AG04450 (cell line): Measurements from ENCODE around the gene CENPF. TPM values are rescaled to one million over a fixed set of nuclear protein-coding genes. Genes with fewer than 3 reads are reported as not detected.
"Not testable (repeated sequence)": the region's sequence is repeated elsewhere in the genome, so short reads cannot be mapped to it uniquely, and the experiment has no call there.

Experiments used
- CTCF ChIA-PET: fragments of 300-600, 350-600 bp; formaldehyde crosslinking; extraction: SDS; loops from one replicate; lab custom pipeline; 2022; ENCODE audit warnings: antibody characterized with exemption, inconsistent platforms; lab: Charles Lee
- POLR2A ChIA-PET: fragments of 350-600 bp; formaldehyde crosslinking; extraction: SDS; loops from one replicate; lab custom pipeline; 2021; ENCODE audit warnings: antibody characterized with exemption, inconsistent platforms; lab: Yijun Ruan, JAX
- DNase-seq: peaks from one replicate; pipeline ENCODE4 v3.0.0-alpha.2; 2011; ENCODE audit warnings: low read depth, low spot score
- H3K27ac ChIP-seq: one replicate; pipeline ENCODE4 v1.5.1; 2012; ENCODE audit warnings: low read depth, low read length, control low read depth
- H3K27me3 ChIP-seq: one replicate; pipeline ENCODE4 v1.6.0; 2012; ENCODE audit warnings: low read length; ENCODE audit not compliant: control insufficient read depth, insufficient read depth
- H3K4me3 ChIP-seq: 2 replicates; pipeline ENCODE4 v1.5.1; 2011; ENCODE audit warnings: mild to moderate bottlenecking, low read depth, low read length, control low read depth
- H3K9me3 ChIP-seq: 2 replicates; pipeline ENCODE4 v1.5.1; 2012; ENCODE audit warnings: low read length; ENCODE audit not compliant: control insufficient read depth, insufficient read depth
- CTCF ChIP-seq: IDR thresholded peaks from 2 replicates; pipeline ENCODE4 v1.5.1; 2011; ENCODE audit warnings: low read depth, low read length, control low read depth, inconsistent platforms
- polyA plus RNA-seq: library from polyadenylated mRNA; depleted of rRNA; stranded (reverse); fragments of >200 nt; gene quantifications from 2 replicates; pipeline ENCODE4 v1.2.3, GENCODE V29; 2011

Gene CENPF
- polyA plus RNA-seq, 1 experiment, result 17.5 TPM

GRCh38 chr1:214666674-214667073, 63.7 kb downstream of the CENPF start:
- Histone ChIP-seq H3K9me3 (no peaks in the 10 kb centered on the region), H3K4me3 (no peak overlapping the region), H3K27ac (no peak overlapping the region), H3K27me3 (no peaks in the 10 kb centered on the region)
- DNase-seq, result no peak
- TF ChIP-seq CTCF, result no peak
- ChIA-PET CTCF (interaction anchor here (0.9 to 1.1 kb wide), 2 partner anchors 29 to 480 kb away, joined by 3 read pairs; no protein-coding TSS in a partner anchor), POLR2A (no interaction called here)

- H3K27me3 ChIP-seq, result no peaks in the 10 kb centered on the region
- H3K27ac ChIP-seq, result peak overlapping the region; percentile 41
- DNase-seq, result no peak
- ChIA-PET CTCF (no interaction called here), POLR2A (no interaction called here)
- no peaks in the 10 kb centered on the region for H3K9me3 ChIP-seq
- no peak for TF ChIP-seq CTCF
- no peak overlapping the region for H3K4me3 ChIP-seq
Observed at GRCh38 chr1:214670098-214670497, 67.1 kb downstream of the CENPF start.

GRCh38 chr1:214673029-214673428, 70.0 kb downstream of the CENPF start:
- H3K27ac ChIP-seq, H3K4me3 ChIP-seq, POLR2A ChIA-PET, H3K9me3 ChIP-seq, DNase-seq, H3K27me3 ChIP-seq, CTCF ChIA-PET: not testable (repeated sequence)

- POLR2A ChIA-PET, result no interaction called here
- H3K27me3 ChIP-seq, result no peaks in the 10 kb centered on the region
- TF ChIP-seq CTCF, result no peak
Observed at GRCh38 chr1:214673576-214673975, 70.6 kb downstream of the CENPF start.

GRCh38 chr1:214675524-214675923, 72.5 kb downstream of the CENPF start:
- POLR2A ChIA-PET, H3K27me3 ChIP-seq, CTCF ChIA-PET, H3K9me3 ChIP-seq, H3K4me3 ChIP-seq, H3K27ac ChIP-seq, DNase-seq: not testable (repeated sequence)

More at GRCh38 chr1:214673576-214673975, 70.6 kb downstream of the CENPF start:
- CTCF ChIA-PET, result no interaction called here
- Histone ChIP-seq H3K9me3 (no peaks in the 10 kb centered on the region), H3K4me3 (no peak overlapping the region), H3K27ac (no peak overlapping the region)
- DNase-seq, result no peak

GRCh38 chr1:214676747-214677146, 73.8 kb downstream of the CENPF start:
- no peak for DNase-seq
- H3K27ac ChIP-seq, result no peak overlapping the region
- H3K9me3 ChIP-seq, result no peaks in the 10 kb centered on the region
- no peaks in the 10 kb centered on the region for H3K27me3 ChIP-seq
- ChIA-PET CTCF (interaction anchor here (0.7 to 1.3 kb wide), 2 partner anchors 17 to 469 kb away, joined by 3 read pairs; no protein-coding TSS in a partner anchor), POLR2A (interaction anchor here (0.6 kb wide), 1 partner anchor 201 kb away, joined by 3 read pairs; no protein-coding TSS in a partner anchor)
- no peak for TF ChIP-seq CTCF
- no peak overlapping the region for H3K4me3 ChIP-seq
